ENCODE measurements around the gene COX4I2.
"Not testable (repeated sequence)": the region's sequence is repeated elsewhere in the genome, so short reads cannot be mapped to it uniquely, and the experiment has no call there.

The COX4I2 gene

DNA sequence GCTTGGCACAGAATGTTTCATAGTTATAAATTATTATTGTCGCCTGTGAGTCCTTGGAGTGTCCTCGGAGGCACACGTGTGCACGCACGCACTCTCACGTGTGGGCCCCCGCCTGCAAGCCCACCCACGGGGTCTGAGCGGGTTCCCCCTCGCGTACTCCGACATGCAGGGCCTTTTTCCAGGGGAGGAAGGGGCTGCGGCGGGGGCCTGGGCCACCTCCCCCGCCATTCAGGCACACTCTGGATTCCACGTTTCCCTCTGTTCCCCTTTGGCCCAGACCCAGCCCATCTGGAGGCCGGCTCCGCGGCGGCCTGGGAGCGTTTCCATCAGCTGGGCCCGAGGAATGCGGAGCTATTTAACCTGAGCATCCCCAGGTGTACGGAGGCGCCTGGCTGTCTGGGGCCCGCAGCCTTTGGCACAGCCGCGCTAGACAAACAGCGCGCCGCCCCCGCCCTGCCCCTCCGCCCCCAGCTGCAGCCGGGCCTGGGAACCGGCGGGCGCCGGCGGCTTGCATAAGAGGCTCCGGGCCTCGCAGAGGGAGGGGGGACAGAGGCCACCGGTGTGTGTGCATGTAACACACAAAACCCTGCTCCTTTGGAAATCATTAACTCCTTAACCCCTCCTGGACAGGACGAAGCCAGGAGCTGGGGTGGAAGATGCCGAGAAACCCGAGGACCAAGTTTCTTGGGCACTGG lies 29.3 kb upstream of the COX4I2 start:
- DNase-seq (ENCODE audit: low read depth), result peak; percentile 78
- peak overlapping the region; percentile 20 for H3K4me3 ChIP-seq (ENCODE audit: low read depth, low read length)
- no peak for TF ChIP-seq CTCF (conservative IDR thresholded peaks at IDR 0.05; ENCODE audit: low read depth, low read length)

DNA sequence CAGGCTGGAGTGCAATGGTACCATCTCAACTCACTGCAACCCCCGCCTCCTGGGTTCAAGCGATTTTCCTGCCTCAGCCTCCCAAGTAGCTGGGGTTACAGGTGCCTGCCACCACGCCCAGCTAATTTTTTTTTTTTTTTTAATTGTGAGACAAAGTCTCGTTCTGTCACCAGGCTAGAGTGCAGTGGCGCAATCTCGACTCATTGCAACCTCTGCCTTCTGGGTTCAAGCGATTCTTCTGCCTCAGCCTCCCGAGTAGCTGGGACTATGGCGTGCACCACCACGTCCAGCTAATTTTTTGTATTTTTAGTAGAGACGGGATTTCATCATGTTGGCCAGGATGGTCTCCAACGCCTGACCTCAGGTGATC lies 25.5 kb upstream of the COX4I2 start:
- H3K4me3 ChIP-seq (ENCODE audit: low read depth, low read length); DNase-seq (ENCODE audit: low read depth): not testable (repeated sequence)

DNA sequence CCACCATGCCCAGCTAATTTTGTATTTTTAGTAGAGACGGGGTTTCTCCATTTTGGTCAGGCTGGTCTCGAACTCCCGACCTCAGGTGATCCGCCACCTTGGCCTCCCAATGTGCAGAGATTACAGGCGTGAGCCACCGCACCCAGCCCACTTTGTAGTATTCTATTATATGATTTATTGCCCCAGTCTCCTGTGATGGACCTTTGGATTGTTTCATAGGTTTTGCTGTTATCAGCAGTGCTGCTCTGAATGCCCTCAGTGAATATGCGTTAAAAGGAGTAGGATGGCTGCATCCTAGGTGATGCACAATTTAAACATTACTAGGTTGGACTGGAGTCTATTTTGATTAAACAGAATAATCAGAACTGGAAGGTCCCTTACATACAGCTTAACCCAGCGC lies 22.3 kb upstream of the COX4I2 start:
- no peak for DNase-seq (ENCODE audit: low read depth)
- TF ChIP-seq CTCF (conservative IDR thresholded peaks at IDR 0.05; ENCODE audit: low read depth, low read length), result no peak
- H3K4me3 ChIP-seq (ENCODE audit: low read depth, low read length), result no peak overlapping the region

GRCh38 chr20:31617432-31618104 lies 20.1 kb upstream of the COX4I2 start:
- TF ChIP-seq CTCF (conservative IDR thresholded peaks at IDR 0.05; ENCODE audit: low read depth, low read length), result no peak
- DNase-seq (ENCODE audit: low read depth), result no peak
- no peak overlapping the region for H3K4me3 ChIP-seq (ENCODE audit: low read depth, low read length)

GRCh38 chr20:31620246-31620645 lies 17.5 kb upstream of the COX4I2 start:
- H3K4me3 ChIP-seq (ENCODE audit: low read depth, low read length), result no peak overlapping the region
- TF ChIP-seq CTCF (conservative IDR thresholded peaks at IDR 0.05; ENCODE audit: low read depth, low read length), result no peak
- no peak for DNase-seq (ENCODE audit: low read depth)

- not testable (repeated sequence) for H3K4me3 ChIP-seq (ENCODE audit: low read depth, low read length); DNase-seq (ENCODE audit: low read depth)
These were observed 14.6 kb upstream of the COX4I2 start for GRCh38 chr20:31623123-31623505.

DNA sequence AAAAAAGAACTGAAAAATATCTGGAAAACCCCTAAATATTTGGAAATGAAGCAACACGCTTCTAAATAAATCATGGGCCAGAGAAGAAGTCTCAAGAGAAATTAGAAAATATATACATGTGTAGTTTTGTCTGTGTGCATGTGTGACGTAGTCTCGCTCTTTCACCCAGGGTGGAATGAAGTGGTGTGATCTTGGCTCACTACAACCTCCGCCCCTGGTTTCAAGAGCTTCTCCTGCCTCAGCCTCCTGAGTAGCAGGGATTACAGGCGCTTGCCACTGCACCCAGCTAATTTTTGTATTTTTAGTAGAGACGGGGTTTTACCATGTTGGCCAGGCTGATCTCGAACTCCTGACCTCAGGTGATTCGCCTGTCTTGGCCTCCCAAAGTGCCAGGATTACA lies 11.2 kb upstream of the COX4I2 start:
- not testable (repeated sequence) for DNase-seq (ENCODE audit: low read depth); H3K4me3 ChIP-seq (ENCODE audit: low read depth, low read length)

DNA sequence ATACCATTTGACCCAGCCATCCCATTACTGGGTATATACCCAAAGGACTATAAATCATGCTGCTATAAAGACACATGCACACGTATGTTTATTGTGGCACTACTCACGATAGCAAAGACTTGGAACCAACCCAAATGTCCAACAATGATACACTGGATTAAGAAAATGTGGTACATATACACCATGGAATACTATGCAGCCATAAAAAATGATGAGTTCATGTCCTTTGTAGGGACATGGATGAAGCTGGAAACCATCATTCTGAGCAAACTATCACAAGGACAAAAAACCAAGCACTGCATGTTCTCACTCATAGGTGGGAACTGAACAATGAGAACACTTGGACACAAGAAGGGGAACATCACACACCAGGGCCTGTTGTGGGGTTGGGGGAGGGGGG lies 9.7 kb upstream of the COX4I2 start:
- DNase-seq (ENCODE audit: low read depth); H3K4me3 ChIP-seq (ENCODE audit: low read depth, low read length): not testable (repeated sequence)

- H3K4me3 ChIP-seq (ENCODE audit: low read depth, low read length), result no peak overlapping the region
- no peak for TF ChIP-seq CTCF (conservative IDR thresholded peaks at IDR 0.05; ENCODE audit: low read depth, low read length)
These were observed 7.4 kb upstream of the COX4I2 start for GRCh38 chr20:31630187-31630790.

More at GRCh38 chr20:31630187-31630790, 7.4 kb upstream of the COX4I2 start:
- DNase-seq (ENCODE audit: low read depth), result peak; percentile 42
